GM23338 (cell line): Measurements from ENCODE around the gene HAS3. TPM values are rescaled to one million over a fixed set of nuclear protein-coding genes. Genes with fewer than 3 reads are reported as not detected.
A peak's percentile ranks its signal among the peaks of the same experiment; 100 is the strongest.

ENCODE experiments used
- ATAC-seq: fragments of 200-7000 bp; cut with Tn5 transposase; 3 replicates; pipeline ENCODE4 v1.9.1; 2020
- DNase-seq: peaks from one replicate; pipeline ENCODE4 v3.0.0-alpha.2; 2015; ENCODE audit warnings: low spot score
- H2AFZ ChIP-seq: fragments of 200-600 bp; sonication (generic); 2 replicates; pipeline ENCODE4 v1.8.0; 2016; ENCODE audit warnings: antibody characterized with exemption, mild to moderate bottlenecking, moderate library complexity
- H3F3A ChIP-seq: fragments of 200-600 bp; sonication (generic); replicated peaks from 2 replicates; pipeline ENCODE4 v1.8.0; 2017; ENCODE audit warnings: antibody characterized with exemption, mixed run types, low read depth
- H3K27ac ChIP-seq: fragments of 200-600 bp; sonication (generic); 2 replicates; pipeline ENCODE4 v1.6.1; 2016; ENCODE audit warnings: low read depth
- H3K27me3 ChIP-seq: fragments of 200-600 bp; sonication (generic); 2 replicates; pipeline ENCODE4 v1.8.0; 2016; ENCODE audit warnings: mild to moderate bottlenecking, mixed run types, moderate library complexity; ENCODE audit not compliant: insufficient read depth
- H3K36me3 ChIP-seq: fragments of 200-600 bp; sonication (generic); 2 replicates; pipeline ENCODE4 v1.8.0; 2016; ENCODE audit warnings: mild to moderate bottlenecking; ENCODE audit not compliant: insufficient read depth
- H3K4me1 ChIP-seq: fragments of 200-600 bp; sonication (generic); 2 replicates; pipeline ENCODE4 v1.8.0; 2016; ENCODE audit warnings: mild to moderate bottlenecking, moderate library complexity; ENCODE audit not compliant: insufficient read depth
- H3K4me2 ChIP-seq: fragments of 200-600 bp; sonication (generic); 2 replicates; pipeline ENCODE4 v1.7.1; 2017; ENCODE audit warnings: mixed run types
- H3K4me3 ChIP-seq: fragments of 200-600 bp; sonication (generic); 2 replicates; pipeline ENCODE4 v1.6.1; 2016; ENCODE audit warnings: mixed run types
- H3K79me2 ChIP-seq: fragments of 200-600 bp; sonication (generic); replicated peaks from 2 replicates; pipeline ENCODE4 v1.8.0; 2017; ENCODE audit warnings: mild to moderate bottlenecking; ENCODE audit not compliant: insufficient read depth
- H3K9me2 ChIP-seq: fragments of 200-600 bp; sonication (generic); 2 replicates; pipeline ENCODE4 v1.8.0; 2017; ENCODE audit not compliant: insufficient read depth
- H4K20me1 ChIP-seq: fragments of 200-600 bp; sonication (generic); replicated peaks from 2 replicates; pipeline ENCODE4 v1.8.0; 2017; ENCODE audit warnings: mild to moderate bottlenecking; ENCODE audit not compliant: insufficient read depth
- H3K27ac Mint-ChIP-seq: 2 replicates; pipeline ENCODE4 v1.8.0; 2020; ENCODE audit warnings: inconsistent platforms, mild to moderate bottlenecking, moderate library complexity, mixed read lengths
- H3K27me3 Mint-ChIP-seq: 3 replicates; pipeline ENCODE4 v1.8.0; 2022; ENCODE audit warnings: low read depth, mild to moderate bottlenecking, moderate library complexity, mixed read lengths, inconsistent platforms; ENCODE audit not compliant: insufficient read depth, poor library complexity
- H3K36me3 Mint-ChIP-seq: 3 replicates; pipeline ENCODE4 v1.8.0; 2021; ENCODE audit warnings: low read depth, mild to moderate bottlenecking, inconsistent platforms, moderate library complexity, mixed read lengths
- H3K4me1 Mint-ChIP-seq: 3 replicates; pipeline ENCODE4 v1.8.0; 2020; ENCODE audit warnings: mild to moderate bottlenecking, inconsistent platforms, mixed read lengths
- H3K4me3 Mint-ChIP-seq: 3 replicates; pipeline ENCODE4 v1.8.0; 2021; ENCODE audit warnings: moderate library complexity, mild to moderate bottlenecking, inconsistent platforms, mixed read lengths
- H3K9me3 Mint-ChIP-seq: 3 replicates; pipeline ENCODE4 v1.8.0; 2020; ENCODE audit warnings: moderate library complexity, mild to moderate bottlenecking, inconsistent platforms, mixed read lengths
- CREB1 ChIP-seq: fragments of 250-450 bp; sonication (Bioruptor Pico); IDR thresholded peaks from 2 replicates; pipeline ENCODE4 v1.5.0; 2020; ENCODE audit warnings: low read depth, mild to moderate bottlenecking, moderate library complexity
- EZH2 ChIP-seq: fragments of 200-600 bp; sonication (generic); IDR thresholded peaks from one replicate; pipeline ENCODE4 v1.8.0; 2017; ENCODE audit warnings: antibody characterized with exemption, mild to moderate bottlenecking, low read depth; ENCODE audit not compliant: unreplicated experiment
- JUNB ChIP-seq: IDR thresholded peaks from one replicate; pipeline ENCODE4 v1.6.1; 2016; ENCODE audit warnings: antibody characterized with exemption; ENCODE audit not compliant: unreplicated experiment
- NANOG ChIP-seq: IDR thresholded peaks from 2 replicates; pipeline ENCODE4 v1.6.1; 2016; ENCODE audit warnings: antibody characterized with exemption, borderline replicate concordance
- POLR2AphosphoS5 ChIP-seq: IDR thresholded peaks from 2 replicates; pipeline ENCODE4 v1.6.1; 2016; ENCODE audit warnings: antibody characterized with exemption, low read depth
- ZNF114 ChIP-seq: fragments of 250-450 bp; sonication (Bioruptor Pico); IDR thresholded peaks from 2 replicates; pipeline ENCODE4 v1.5.0; 2020; ENCODE audit warnings: mild to moderate bottlenecking, moderate library complexity
- ZNF331 ChIP-seq: fragments of 250-450 bp; sonication (Bioruptor Pico); IDR thresholded peaks from 2 replicates; pipeline ENCODE4 v1.5.0; 2020; ENCODE audit warnings: low read depth, mild to moderate bottlenecking, moderate library complexity
- polyA plus RNA-seq: library from polyadenylated mRNA; unstranded; fragments of >200 nt; fragmentation: Nextera tagmentation; extraction: Ambion mirVana; gene quantifications from 2 replicates; pipeline ENCODE4 v1.2.1, GENCODE V29; 2016
- total RNA-seq: library from RNA; depleted of rRNA; stranded (reverse); fragments of >200 nt; shearing (Covaris generic); gene quantifications from 2 replicates; pipeline ENCODE4 v1.2.3, GENCODE V29; 2014
- TF ChIP-seq, protein P1 (sequence below): IDR thresholded peaks from 2 replicates; pipeline ENCODE4 v1.6.1; 2016; ENCODE audit warnings: antibody characterized with exemption
- TF ChIP-seq, protein P2 (sequence below): IDR thresholded peaks from one replicate; pipeline ENCODE4 v1.6.1; 2018; ENCODE audit warnings: antibody characterized with exemption; ENCODE audit not compliant: unreplicated experiment
- TF ChIP-seq, protein P3 (sequence below): fragments of 250-450 bp; sonication (Bioruptor Pico); IDR thresholded peaks from 2 replicates; pipeline ENCODE4 v1.5.0; 2020; ENCODE audit warnings: mild to moderate bottlenecking, moderate library complexity

HAS3 gene
- total and polyA plus RNA-seq, 2 experiments from 2014 or later = 7.3 to 54.9 TPM

DNA sequence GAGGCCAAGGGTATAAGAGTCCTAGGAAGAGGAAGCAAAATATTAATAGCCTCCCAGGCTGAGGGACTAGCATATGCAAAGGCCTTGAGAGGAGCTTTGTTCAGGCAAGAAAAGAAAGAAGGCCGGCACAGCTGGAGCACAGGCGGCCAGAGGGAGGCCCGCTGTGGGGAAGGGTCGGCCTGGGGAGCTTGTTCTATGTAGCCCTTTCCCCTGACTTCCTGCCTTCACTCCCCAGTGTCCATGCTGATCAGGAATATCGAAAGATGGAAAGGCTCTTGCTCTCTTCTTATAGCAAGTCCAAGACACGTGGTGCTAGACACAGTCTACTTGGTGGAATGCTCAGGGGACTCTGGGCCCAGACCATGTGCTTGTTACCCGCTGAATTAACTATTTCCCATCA is 27.4 kb upstream of the HAS3 start (continued):
- TF ChIP-seq, protein P1, sequence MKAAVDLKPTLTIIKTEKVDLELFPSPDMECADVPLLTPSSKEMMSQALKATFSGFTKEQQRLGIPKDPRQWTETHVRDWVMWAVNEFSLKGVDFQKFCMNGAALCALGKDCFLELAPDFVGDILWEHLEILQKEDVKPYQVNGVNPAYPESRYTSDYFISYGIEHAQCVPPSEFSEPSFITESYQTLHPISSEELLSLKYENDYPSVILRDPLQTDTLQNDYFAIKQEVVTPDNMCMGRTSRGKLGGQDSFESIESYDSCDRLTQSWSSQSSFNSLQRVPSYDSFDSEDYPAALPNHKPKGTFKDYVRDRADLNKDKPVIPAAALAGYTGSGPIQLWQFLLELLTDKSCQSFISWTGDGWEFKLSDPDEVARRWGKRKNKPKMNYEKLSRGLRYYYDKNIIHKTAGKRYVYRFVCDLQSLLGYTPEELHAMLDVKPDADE = peak; percentile 72
- TF ChIP-seq, protein P2, sequence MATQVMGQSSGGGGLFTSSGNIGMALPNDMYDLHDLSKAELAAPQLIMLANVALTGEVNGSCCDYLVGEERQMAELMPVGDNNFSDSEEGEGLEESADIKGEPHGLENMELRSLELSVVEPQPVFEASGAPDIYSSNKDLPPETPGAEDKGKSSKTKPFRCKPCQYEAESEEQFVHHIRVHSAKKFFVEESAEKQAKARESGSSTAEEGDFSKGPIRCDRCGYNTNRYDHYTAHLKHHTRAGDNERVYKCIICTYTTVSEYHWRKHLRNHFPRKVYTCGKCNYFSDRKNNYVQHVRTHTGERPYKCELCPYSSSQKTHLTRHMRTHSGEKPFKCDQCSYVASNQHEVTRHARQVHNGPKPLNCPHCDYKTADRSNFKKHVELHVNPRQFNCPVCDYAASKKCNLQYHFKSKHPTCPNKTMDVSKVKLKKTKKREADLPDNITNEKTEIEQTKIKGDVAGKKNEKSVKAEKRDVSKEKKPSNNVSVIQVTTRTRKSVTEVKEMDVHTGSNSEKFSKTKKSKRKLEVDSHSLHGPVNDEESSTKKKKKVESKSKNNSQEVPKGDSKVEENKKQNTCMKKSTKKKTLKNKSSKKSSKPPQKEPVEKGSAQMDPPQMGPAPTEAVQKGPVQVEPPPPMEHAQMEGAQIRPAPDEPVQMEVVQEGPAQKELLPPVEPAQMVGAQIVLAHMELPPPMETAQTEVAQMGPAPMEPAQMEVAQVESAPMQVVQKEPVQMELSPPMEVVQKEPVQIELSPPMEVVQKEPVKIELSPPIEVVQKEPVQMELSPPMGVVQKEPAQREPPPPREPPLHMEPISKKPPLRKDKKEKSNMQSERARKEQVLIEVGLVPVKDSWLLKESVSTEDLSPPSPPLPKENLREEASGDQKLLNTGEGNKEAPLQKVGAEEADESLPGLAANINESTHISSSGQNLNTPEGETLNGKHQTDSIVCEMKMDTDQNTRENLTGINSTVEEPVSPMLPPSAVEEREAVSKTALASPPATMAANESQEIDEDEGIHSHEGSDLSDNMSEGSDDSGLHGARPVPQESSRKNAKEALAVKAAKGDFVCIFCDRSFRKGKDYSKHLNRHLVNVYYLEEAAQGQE = no peak

DNA sequence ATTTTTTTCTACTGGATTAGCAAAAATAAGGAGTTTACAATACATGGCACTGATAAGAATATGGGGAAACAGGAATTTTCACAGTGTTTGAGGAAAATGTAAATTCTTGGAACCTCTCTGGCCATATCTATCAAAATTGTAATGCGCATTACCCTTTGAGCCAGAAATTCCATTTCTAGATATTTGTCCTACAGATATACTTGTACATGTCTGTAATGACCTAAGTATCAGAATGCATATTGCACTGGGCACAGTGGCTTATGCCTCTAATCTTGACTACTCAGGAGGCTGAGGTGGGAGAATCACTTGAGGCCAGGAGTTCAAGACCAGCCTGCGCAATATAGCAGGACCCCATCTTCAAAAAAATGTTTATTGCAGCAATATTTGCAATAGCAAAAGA is 25.8 kb upstream of the HAS3 start:
- no peaks in the 10 kb centered on the region for H3K79me2 ChIP-seq
- H3K27ac Mint-ChIP-seq = no peak overlapping the region
- no peak overlapping the region for H2AFZ ChIP-seq
- H3K4me2 ChIP-seq = no peak overlapping the region
- no peaks in the 10 kb centered on the region for H4K20me1 ChIP-seq
- H3F3A ChIP-seq = peaks cover 7% of the 10 kb centered on the region; the same call in 1 of the 2 replicates
- no peak for ATAC-seq
- H3K27me3 ChIP-seq = no peaks in the 10 kb centered on the region
- H3K4me3 ChIP-seq = no peak overlapping the region
- no peaks in the 10 kb centered on the region for H3K9me3 Mint-ChIP-seq
- H3K9me2 ChIP-seq = peaks cover 7% of the 10 kb centered on the region; the same call in 1 of the 2 replicates
- no peak overlapping the region for H3K27ac ChIP-seq
- H3K4me1 Mint-ChIP-seq = peaks cover 36% of the 10 kb centered on the region
- no peak overlapping the region for H3K4me3 Mint-ChIP-seq
- peaks cover 56% of the 10 kb centered on the region for H3K4me1 ChIP-seq
- 0 out of 3 replicates have a peak, but pooled peaks cover 11% of the 10 kb centered on the region for H3K36me3 Mint-ChIP-seq
- H3K27me3 Mint-ChIP-seq = peaks cover 7% of the 10 kb centered on the region
- no peak for DNase-seq
- no peaks in the 10 kb centered on the region for H3K36me3 ChIP-seq
- TF ChIP-seq NANOG (no peak), POLR2AphosphoS5 (no peak), ZNF331 (CRISPR knock-in tag) (no peak), EZH2 (no peak), CREB1 (CRISPR knock-in tag) (no peak), JUNB (no peak), ZNF114 (CRISPR knock-in tag) (no peak)
- TF ChIP-seq, protein P1 = no peak
- TF ChIP-seq, protein P3, sequence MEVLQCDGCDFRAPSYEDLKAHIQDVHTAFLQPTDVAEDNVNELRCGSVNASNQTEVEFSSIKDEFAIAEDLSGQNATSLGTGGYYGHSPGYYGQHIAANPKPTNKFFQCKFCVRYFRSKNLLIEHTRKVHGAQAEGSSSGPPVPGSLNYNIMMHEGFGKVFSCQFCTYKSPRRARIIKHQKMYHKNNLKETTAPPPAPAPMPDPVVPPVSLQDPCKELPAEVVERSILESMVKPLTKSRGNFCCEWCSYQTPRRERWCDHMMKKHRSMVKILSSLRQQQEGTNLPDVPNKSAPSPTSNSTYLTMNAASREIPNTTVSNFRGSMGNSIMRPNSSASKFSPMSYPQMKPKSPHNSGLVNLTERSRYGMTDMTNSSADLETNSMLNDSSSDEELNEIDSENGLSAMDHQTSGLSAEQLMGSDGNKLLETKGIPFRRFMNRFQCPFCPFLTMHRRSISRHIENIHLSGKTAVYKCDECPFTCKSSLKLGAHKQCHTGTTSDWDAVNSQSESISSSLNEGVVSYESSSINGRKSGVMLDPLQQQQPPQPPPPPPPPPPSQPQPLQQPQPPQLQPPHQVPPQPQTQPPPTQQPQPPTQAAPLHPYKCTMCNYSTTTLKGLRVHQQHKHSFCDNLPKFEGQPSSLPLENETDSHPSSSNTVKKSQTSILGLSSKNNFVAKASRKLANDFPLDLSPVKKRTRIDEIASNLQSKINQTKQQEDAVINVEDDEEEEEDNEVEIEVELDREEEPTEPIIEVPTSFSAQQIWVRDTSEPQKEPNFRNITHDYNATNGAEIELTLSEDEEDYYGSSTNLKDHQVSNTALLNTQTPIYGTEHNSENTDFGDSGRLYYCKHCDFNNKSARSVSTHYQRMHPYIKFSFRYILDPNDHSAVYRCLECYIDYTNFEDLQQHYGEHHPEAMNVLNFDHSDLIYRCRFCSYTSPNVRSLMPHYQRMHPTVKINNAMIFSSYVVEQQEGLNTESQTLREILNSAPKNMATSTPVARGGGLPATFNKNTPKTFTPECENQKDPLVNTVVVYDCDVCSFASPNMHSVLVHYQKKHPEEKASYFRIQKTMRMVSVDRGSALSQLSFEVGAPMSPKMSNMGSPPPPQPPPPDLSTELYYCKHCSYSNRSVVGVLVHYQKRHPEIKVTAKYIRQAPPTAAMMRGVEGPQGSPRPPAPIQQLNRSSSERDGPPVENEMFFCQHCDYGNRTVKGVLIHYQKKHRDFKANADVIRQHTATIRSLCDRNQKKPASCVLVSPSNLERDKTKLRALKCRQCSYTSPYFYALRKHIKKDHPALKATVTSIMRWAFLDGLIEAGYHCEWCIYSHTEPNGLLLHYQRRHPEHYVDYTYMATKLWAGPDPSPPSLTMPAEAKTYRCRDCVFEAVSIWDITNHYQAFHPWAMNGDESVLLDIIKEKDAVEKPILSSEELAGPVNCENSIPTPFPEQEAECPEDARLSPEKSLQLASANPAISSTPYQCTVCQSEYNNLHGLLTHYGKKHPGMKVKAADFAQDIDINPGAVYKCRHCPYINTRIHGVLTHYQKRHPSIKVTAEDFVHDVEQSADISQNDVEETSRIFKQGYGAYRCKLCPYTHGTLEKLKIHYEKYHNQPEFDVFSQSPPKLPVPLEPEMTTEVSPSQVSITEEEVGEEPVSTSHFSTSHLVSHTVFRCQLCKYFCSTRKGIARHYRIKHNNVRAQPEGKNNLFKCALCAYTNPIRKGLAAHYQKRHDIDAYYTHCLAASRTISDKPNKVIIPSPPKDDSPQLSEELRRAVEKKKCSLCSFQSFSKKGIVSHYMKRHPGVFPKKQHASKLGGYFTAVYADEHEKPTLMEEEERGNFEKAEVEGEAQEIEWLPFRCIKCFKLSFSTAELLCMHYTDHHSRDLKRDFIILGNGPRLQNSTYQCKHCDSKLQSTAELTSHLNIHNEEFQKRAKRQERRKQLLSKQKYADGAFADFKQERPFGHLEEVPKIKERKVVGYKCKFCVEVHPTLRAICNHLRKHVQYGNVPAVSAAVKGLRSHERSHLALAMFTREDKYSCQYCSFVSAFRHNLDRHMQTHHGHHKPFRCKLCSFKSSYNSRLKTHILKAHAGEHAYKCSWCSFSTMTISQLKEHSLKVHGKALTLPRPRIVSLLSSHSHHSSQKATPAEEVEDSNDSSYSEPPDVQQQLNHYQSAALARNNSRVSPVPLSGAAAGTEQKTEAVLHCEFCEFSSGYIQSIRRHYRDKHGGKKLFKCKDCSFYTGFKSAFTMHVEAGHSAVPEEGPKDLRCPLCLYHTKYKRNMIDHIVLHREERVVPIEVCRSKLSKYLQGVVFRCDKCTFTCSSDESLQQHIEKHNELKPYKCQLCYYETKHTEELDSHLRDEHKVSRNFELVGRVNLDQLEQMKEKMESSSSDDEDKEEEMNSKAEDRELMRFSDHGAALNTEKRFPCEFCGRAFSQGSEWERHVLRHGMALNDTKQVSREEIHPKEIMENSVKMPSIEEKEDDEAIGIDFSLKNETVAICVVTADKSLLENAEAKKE (CRISPR knock-in tag) = no peak
